ENCODE data around the gene CDH23. TPM values are rescaled to one million over a fixed set of nuclear protein-coding genes. Genes with fewer than 3 reads are reported as not detected.

The CDH23 gene
- total RNA-seq, 1 experiment from 2014 or later, result 0.02 TPM

- ChIA-PET POLR2A (interaction anchor here (1.4 kb wide), 1 partner anchor 10 kb away, joined by 3 read pairs; no protein-coding TSS in a partner anchor), CTCF (interaction anchor here (1.3 to 3.8 kb wide), 3 partner anchors 12 to 52 kb away, joined by 3 to 17 read pairs (median 7); no protein-coding TSS in a partner anchor)
- Mint-ChIP-seq H3K4me1 (ENCODE audit: insufficient read depth, unreplicated experiment) (peaks cover 4% of the 10 kb centered on the region), H3K27me3 (ENCODE audit: insufficient read depth, unreplicated experiment) (no peaks in the 10 kb centered on the region), H3K9me3 (ENCODE audit: unreplicated experiment) (no peaks in the 10 kb centered on the region), H3K36me3 (ENCODE audit: insufficient read depth, unreplicated experiment) (no peaks in the 10 kb centered on the region), H3K4me3 (ENCODE audit: unreplicated experiment) (no peak overlapping the region), H3K27ac (ENCODE audit: low read depth, unreplicated experiment) (no peak overlapping the region)
- intact Hi-C loops (cut with micrococcal nuclease), result no loop called here
- TF ChIP-seq CTCF (IDR thresholded peaks at IDR 0.05; ENCODE audit: unreplicated experiment), result no peak
- BruUV-seq (replicated peaks), result no TSS peak
- DNase-seq (ENCODE audit: unreplicated experiment), result no peak
Measured at GRCh38 chr10:71371750-71372166, 25.0 kb upstream of the CDH23 start.

GRCh38 chr10:71372882-71373495, 23.7 kb upstream of the CDH23 start:
- intact Hi-C loops (cut with micrococcal nuclease), result no loop called here
- H3K36me3 Mint-ChIP-seq (ENCODE audit: insufficient read depth, unreplicated experiment), result no peaks in the 10 kb centered on the region
- no peaks in the 10 kb centered on the region for H3K9me3 Mint-ChIP-seq (ENCODE audit: unreplicated experiment)
- H3K4me1 Mint-ChIP-seq (ENCODE audit: insufficient read depth, unreplicated experiment), result peaks cover 7% of the 10 kb centered on the region
- POLR2A ChIA-PET, result interaction anchor here (0.9 to 1.0 kb wide), 2 partner anchors 9 to 21 kb away, joined by 3 read pairs; no protein-coding TSS in a partner anchor
- no peaks in the 10 kb centered on the region for H3K27me3 Mint-ChIP-seq (ENCODE audit: insufficient read depth, unreplicated experiment)
- no peak for DNase-seq (ENCODE audit: unreplicated experiment)
- no peak overlapping the region for H3K27ac Mint-ChIP-seq (ENCODE audit: low read depth, unreplicated experiment)
- TF ChIP-seq CTCF (IDR thresholded peaks at IDR 0.05; ENCODE audit: unreplicated experiment), result no peak
- CTCF ChIA-PET, result interaction anchor here (0.7 to 1.9 kb wide), 2 partner anchors 9 to 53 kb away, joined by 3 to 9 read pairs; no protein-coding TSS in a partner anchor
- H3K4me3 Mint-ChIP-seq (ENCODE audit: unreplicated experiment), result no peak overlapping the region
- BruUV-seq (replicated peaks), result no TSS peak

GRCh38 chr10:71374481-71375233, 22.1 kb upstream of the CDH23 start:
- H3K4me1 Mint-ChIP-seq (ENCODE audit: insufficient read depth, unreplicated experiment), result peaks cover 7% of the 10 kb centered on the region
- ChIA-PET POLR2A (interaction anchor here (0.6 to 0.8 kb wide), 2 partner anchors 20 to 34 kb away, joined by 3 read pairs; no protein-coding TSS in a partner anchor), CTCF (interaction anchor here (1.3 to 1.9 kb wide), 2 partner anchors 10 to 55 kb away, joined by 3 to 9 read pairs; no protein-coding TSS in a partner anchor)
- no peaks in the 10 kb centered on the region for H3K27me3 Mint-ChIP-seq (ENCODE audit: insufficient read depth, unreplicated experiment)
- intact Hi-C loops (cut with micrococcal nuclease), result no loop called here
- DNase-seq (ENCODE audit: unreplicated experiment), result no peak
- TF ChIP-seq CTCF (IDR thresholded peaks at IDR 0.05; ENCODE audit: unreplicated experiment), result no peak
- no peaks in the 10 kb centered on the region for H3K36me3 Mint-ChIP-seq (ENCODE audit: insufficient read depth, unreplicated experiment)
- H3K27ac Mint-ChIP-seq (ENCODE audit: low read depth, unreplicated experiment), result no peak overlapping the region
- no peak overlapping the region for H3K4me3 Mint-ChIP-seq (ENCODE audit: unreplicated experiment)
- no peaks in the 10 kb centered on the region for H3K9me3 Mint-ChIP-seq (ENCODE audit: unreplicated experiment)
- BruUV-seq (replicated peaks), result no TSS peak

- H3K9me3 Mint-ChIP-seq (ENCODE audit: unreplicated experiment), result no peaks in the 10 kb centered on the region
- H3K36me3 Mint-ChIP-seq (ENCODE audit: insufficient read depth, unreplicated experiment), result no peaks in the 10 kb centered on the region
- H3K27ac Mint-ChIP-seq (ENCODE audit: low read depth, unreplicated experiment), result no peak overlapping the region
- POLR2A ChIA-PET, result interaction anchor here (0.9 to 4.7 kb wide), 7 partner anchors 10 to 57 kb away, joined by 3 to 34 read pairs (median 5); partner anchors contain the start of gene SLC29A3
- DNase-seq (ENCODE audit: unreplicated experiment), result no peak
- no peaks in the 10 kb centered on the region for H3K27me3 Mint-ChIP-seq (ENCODE audit: insufficient read depth, unreplicated experiment)
- H3K4me1 Mint-ChIP-seq (ENCODE audit: insufficient read depth, unreplicated experiment), result peaks cover 7% of the 10 kb centered on the region
- BruUV-seq (replicated peaks), result no TSS peak
- intact Hi-C loops (cut with micrococcal nuclease), result no loop called here
- CTCF ChIA-PET, result interaction anchor here (1.2 to 2.8 kb wide), 8 partner anchors 10 to 360 kb away, joined by 3 to 17 read pairs (median 7); no protein-coding TSS in a partner anchor
- no peak for TF ChIP-seq CTCF (IDR thresholded peaks at IDR 0.05; ENCODE audit: unreplicated experiment)
- no peak overlapping the region for H3K4me3 Mint-ChIP-seq (ENCODE audit: unreplicated experiment)
Measured at GRCh38 chr10:71375952-71376351, 20.8 kb upstream of the CDH23 start.
